ENCODE results near the gene CRADD. TPM values are rescaled to one million over a fixed set of nuclear protein-coding genes. Genes with fewer than 3 reads are reported as not detected.
"Not testable (repeated sequence)": the region's sequence is repeated elsewhere in the genome, so short reads cannot be mapped to it uniquely, and the experiment has no call there.

Gene CRADD
- total RNA-seq, 1 donor from 2014 or later: 19.1 TPM

DNA sequence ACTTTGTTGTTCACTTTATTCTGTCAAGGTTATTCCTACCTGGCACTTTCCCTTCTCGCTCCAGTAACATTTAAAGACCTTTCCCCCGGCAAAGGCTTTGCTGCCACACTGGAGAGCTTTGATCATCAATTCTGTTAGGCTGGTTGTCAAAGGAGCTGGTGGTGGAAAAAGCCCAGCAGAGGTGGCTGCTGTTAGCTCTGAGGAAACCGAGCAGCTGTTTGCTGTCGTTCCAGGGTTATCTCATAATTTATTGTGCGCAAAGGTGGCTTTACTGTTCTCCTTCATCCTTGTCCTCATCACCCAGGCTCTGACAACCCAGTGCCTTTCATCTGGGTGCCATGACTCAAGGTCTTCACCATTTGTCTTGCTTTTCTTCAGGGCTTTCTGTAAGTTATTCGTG lies 38.2 kb upstream of the CRADD start:
- TF ChIP-seq, protein P1, sequence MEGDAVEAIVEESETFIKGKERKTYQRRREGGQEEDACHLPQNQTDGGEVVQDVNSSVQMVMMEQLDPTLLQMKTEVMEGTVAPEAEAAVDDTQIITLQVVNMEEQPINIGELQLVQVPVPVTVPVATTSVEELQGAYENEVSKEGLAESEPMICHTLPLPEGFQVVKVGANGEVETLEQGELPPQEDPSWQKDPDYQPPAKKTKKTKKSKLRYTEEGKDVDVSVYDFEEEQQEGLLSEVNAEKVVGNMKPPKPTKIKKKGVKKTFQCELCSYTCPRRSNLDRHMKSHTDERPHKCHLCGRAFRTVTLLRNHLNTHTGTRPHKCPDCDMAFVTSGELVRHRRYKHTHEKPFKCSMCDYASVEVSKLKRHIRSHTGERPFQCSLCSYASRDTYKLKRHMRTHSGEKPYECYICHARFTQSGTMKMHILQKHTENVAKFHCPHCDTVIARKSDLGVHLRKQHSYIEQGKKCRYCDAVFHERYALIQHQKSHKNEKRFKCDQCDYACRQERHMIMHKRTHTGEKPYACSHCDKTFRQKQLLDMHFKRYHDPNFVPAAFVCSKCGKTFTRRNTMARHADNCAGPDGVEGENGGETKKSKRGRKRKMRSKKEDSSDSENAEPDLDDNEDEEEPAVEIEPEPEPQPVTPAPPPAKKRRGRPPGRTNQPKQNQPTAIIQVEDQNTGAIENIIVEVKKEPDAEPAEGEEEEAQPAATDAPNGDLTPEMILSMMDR (IDR thresholded peaks at IDR 0.05; ENCODE audit: insufficient read depth, low read length, poor library complexity, severe bottlenecking): no peak
- Histone ChIP-seq H3K4me3 (ENCODE audit: low read depth, low read length) (no peak overlapping the region), H3K27me3 (ENCODE audit: control insufficient read depth, insufficient read depth, low read length) (no peaks in the 10 kb centered on the region), H3K36me3 (ENCODE audit: control insufficient read depth, insufficient read depth, low read length) (no peaks in the 10 kb centered on the region)
- DNase-seq (ENCODE audit: low read depth): no peak

DNA sequence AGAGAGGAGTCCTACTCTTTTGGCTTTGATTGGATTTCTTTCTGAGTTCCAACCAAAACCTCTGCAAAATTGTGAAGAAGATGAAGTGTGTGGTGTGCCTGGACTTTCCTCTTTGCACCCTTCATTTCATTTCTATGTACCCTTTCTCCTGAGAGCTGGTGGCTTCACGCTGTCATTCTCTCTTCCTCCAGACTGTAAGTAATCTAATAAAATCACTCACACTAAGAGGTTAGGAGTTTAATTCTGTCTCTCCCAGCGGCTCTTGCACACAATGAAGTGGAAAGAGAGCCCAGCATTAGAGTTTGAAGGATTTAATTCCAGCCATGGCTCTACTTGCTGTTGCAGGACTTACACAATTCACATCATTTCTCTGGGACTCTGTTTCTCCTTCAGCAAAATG lies 37.8 kb upstream of the CRADD start:
- DNase-seq (ENCODE audit: low read depth): no peak
- H3K36me3 ChIP-seq (ENCODE audit: control insufficient read depth, insufficient read depth, low read length): no peaks in the 10 kb centered on the region
- H3K27me3 ChIP-seq (ENCODE audit: control insufficient read depth, insufficient read depth, low read length): no peaks in the 10 kb centered on the region
- no peak overlapping the region for H3K4me3 ChIP-seq (ENCODE audit: low read depth, low read length)
- TF ChIP-seq, protein P1 (IDR thresholded peaks at IDR 0.05; ENCODE audit: insufficient read depth, low read length, poor library complexity, severe bottlenecking): no peak

DNA sequence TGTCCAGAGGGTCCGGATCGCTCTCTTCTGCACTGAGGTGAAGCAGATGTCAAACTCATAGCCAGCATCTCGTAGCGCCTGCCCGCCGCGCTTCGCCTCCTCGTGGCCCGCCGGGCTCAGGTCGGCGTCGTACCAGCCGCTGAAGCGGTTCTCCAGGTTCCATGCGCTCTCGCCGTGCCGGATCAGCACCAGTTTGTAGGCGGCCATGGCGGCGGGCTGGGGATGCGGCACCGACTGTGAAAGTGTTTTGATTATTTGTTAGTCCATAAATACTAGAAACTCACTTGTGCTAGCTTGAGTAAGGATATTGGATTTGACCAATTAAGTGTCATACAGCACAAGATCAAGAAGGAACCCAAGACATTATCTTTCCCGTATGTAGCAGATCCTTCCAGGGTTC lies 35.8 kb upstream of the CRADD start:
- not testable (repeated sequence) for H3K27me3 ChIP-seq (ENCODE audit: control insufficient read depth, insufficient read depth, low read length); DNase-seq (ENCODE audit: low read depth); H3K4me3 ChIP-seq (ENCODE audit: low read depth, low read length); H3K36me3 ChIP-seq (ENCODE audit: control insufficient read depth, insufficient read depth, low read length)

DNA sequence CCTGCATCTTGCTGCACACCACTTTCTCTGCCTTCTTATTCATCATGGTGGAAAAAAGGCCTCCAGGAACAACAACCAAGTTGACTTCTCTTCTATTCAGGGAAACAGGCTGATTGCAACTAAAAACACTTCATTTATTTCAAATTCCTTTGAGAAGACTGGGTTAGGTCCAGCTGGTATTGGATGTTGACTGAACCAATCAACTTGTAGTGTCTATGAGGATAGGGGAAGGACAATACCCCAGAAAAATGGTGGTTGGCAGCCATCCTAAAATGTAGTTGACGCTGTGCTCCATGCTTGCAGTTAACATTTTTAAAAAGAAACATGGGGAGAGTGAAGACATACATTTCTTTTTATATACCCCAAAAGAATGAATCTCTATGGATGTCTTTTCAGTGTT lies 34.4 kb upstream of the CRADD start:
- TF ChIP-seq, protein P1 (IDR thresholded peaks at IDR 0.05; ENCODE audit: insufficient read depth, low read length, poor library complexity, severe bottlenecking): no peak
- DNase-seq (ENCODE audit: low read depth): no peak
- H3K4me3 ChIP-seq (ENCODE audit: low read depth, low read length): no peak overlapping the region
- no peaks in the 10 kb centered on the region for H3K27me3 ChIP-seq (ENCODE audit: control insufficient read depth, insufficient read depth, low read length)
- H3K36me3 ChIP-seq (ENCODE audit: control insufficient read depth, insufficient read depth, low read length): no peaks in the 10 kb centered on the region

DNA sequence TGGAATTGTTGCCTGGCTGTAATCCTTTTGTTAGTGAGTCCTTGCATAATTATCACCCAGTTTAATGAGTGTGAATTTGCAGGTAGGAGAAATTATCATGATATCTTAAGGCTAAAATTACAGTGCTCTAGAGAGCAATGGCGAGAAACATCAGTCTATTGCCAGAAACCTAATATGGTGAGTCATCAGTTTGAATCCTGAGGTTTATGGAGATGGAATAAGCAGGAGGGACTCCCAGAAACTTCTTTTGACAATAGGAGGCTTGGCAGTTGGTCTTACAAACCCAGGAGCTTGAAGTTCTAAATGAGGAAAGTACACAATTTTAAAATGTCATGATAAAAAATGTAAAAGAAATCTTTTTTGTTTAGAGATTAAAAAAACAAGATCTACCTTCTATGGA lies 31.5 kb upstream of the CRADD start:
- Histone ChIP-seq H3K36me3 (ENCODE audit: control insufficient read depth, insufficient read depth, low read length) (no peaks in the 10 kb centered on the region), H3K27me3 (ENCODE audit: control insufficient read depth, insufficient read depth, low read length) (no peaks in the 10 kb centered on the region), H3K4me3 (ENCODE audit: low read depth, low read length) (no peak overlapping the region)
- DNase-seq (ENCODE audit: low read depth): no peak
- TF ChIP-seq, protein P1 (IDR thresholded peaks at IDR 0.05; ENCODE audit: insufficient read depth, low read length, poor library complexity, severe bottlenecking): no peak

DNA sequence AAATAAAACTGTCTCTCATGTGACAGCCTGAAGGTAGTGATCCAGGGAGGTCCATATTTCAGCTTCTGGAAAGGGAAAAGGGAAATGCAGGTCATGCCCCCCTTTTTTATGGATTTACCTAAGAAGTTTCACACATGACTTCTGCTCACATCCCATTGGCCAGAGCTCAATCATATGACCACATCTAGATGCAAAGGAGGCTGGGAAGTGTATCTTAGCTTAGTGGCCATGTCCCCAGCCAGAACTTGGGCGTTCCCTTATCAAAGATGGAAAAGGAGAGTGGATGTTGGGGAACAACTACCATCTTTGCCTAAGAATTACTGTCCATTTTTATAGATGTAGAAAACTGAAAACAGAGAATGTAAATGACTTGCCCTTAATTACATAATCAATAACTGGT lies 26.5 kb upstream of the CRADD start:
- Histone ChIP-seq H3K27me3 (ENCODE audit: control insufficient read depth, insufficient read depth, low read length) (no peaks in the 10 kb centered on the region), H3K4me3 (ENCODE audit: low read depth, low read length) (no peak overlapping the region), H3K36me3 (ENCODE audit: control insufficient read depth, insufficient read depth, low read length) (no peaks in the 10 kb centered on the region)
- no peak for DNase-seq (ENCODE audit: low read depth)
- TF ChIP-seq, protein P1 (IDR thresholded peaks at IDR 0.05; ENCODE audit: insufficient read depth, low read length, poor library complexity, severe bottlenecking): no peak

Measured in kidney epithelial cell (primary cell).